Lower leg skin (tissue), 4 donors: ENCODE measurements around the gene AHCYL2. TPM values are rescaled to one million over a fixed set of nuclear protein-coding genes. Genes with fewer than 3 reads are reported as not detected.

Experiments used
- DNase-seq, 2 donors: peaks; one replicate each; pipeline ENCODE4 v3.0.0-alpha.2; 2019; ENCODE audit warnings: low spot score in 2 of 2
- H3K4me3 ChIP-seq: fragments of 200-600 bp; sonication (generic); 2 replicates; pipeline ENCODE4 v1.5.1; 2017; ENCODE audit warnings: mild to moderate bottlenecking, low read depth; ENCODE audit not compliant: poor library complexity, severe bottlenecking
- CTCF ChIP-seq, 3 donors: fragments of 450-650 bp; IDR thresholded peaks; one replicate each; pipeline ENCODE4 v1.5.1; 2016; ENCODE audit warnings: antibody characterized with exemption in 3 of 3, mild to moderate bottlenecking in 3 of 3, moderate library complexity in 2 of 3
- POLR2A ChIP-seq, 2 donors: fragments of 450-650 bp; IDR thresholded peaks; one replicate each; pipeline ENCODE4 v1.6.1; 2016 to 2017; ENCODE audit warnings: antibody characterized with exemption in 2 of 2, mild to moderate bottlenecking in 1 of 2, moderate library complexity in 1 of 2
- WGBS, 2 donors: methylation state at CpG; one replicate each; pipeline ENCODE4 v1.1.5; 2018; 5-methylcytosine and 5-hydroxymethylcytosine counted together
- intact Hi-C: fragments of 100-400 bp; cut with DNase I; formaldehyde crosslinking; loops from one replicate; pipeline ENCODE4 v1.15.0; 2023; ENCODE audit warnings: low total_unique reads
- total RNA-seq, 4 donors: library from RNA; depleted of rRNA; stranded (reverse); fragments of >200 nt; gene quantifications; one replicate each; pipeline ENCODE4 v1.1.0, GENCODE V29; 2016

AHCYL2 gene
- total RNA-seq, 4 donors from 2014 or later, result 31.1 to 45.8 (median 39.2) TPM

GRCh38 chr7:129313282-129313681 is 88.5 kb downstream of the AHCYL2 start:
- TF ChIP-seq CTCF (IDR thresholded peaks at IDR 0.05) (no peak), POLR2A (IDR thresholded peaks at IDR 0.05) (no peak)
- 86 to 87% methylated on average over 3 of the region's 3 CpGs for WGBS, 2 donors
- no peak for DNase-seq
- intact Hi-C loops, result no loop called here
- no peak overlapping the region for H3K4me3 ChIP-seq

GRCh38 chr7:129315960-129316359 is 91.1 kb downstream of the AHCYL2 start:
- 25 to 34% methylated on average over 2 of the region's 2 CpGs for WGBS, 2 donors
- no peak for TF ChIP-seq CTCF (IDR thresholded peaks at IDR 0.05)
- H3K4me3 ChIP-seq, result no peak overlapping the region
- DNase-seq, result no peak
- intact Hi-C loops, result no loop called here

- intact Hi-C loops, result no loop called here
- no peak overlapping the region for H3K4me3 ChIP-seq
- 50 to 69% methylated on average over 2 of the region's 2 CpGs for WGBS, 2 donors
- DNase-seq, result no peak
- TF ChIP-seq POLR2A (IDR thresholded peaks at IDR 0.05) (no peak), CTCF (IDR thresholded peaks at IDR 0.05) (no peak)
Observed at GRCh38 chr7:129317450-129317849, 92.6 kb downstream of the AHCYL2 start.

GRCh38 chr7:129327076-129327475 is 102.2 kb downstream of the AHCYL2 start:
- 59 to 83% methylated on average over 1 of the region's 1 CpG for WGBS, 2 donors
- TF ChIP-seq POLR2A (IDR thresholded peaks at IDR 0.05), result no peak
- TF ChIP-seq CTCF (IDR thresholded peaks at IDR 0.05), result no peak
- intact Hi-C loops, result no loop called here

GRCh38 chr7:129332254-129333035 is 107.6 kb downstream of the AHCYL2 start:
- DNase-seq, result no peak
- no peak overlapping the region for H3K4me3 ChIP-seq
- 39 to 47% methylated on average over 3 of the region's 3 CpGs for WGBS, 2 donors
- intact Hi-C loops, result no loop called here
- TF ChIP-seq POLR2A (IDR thresholded peaks at IDR 0.05), result no peak
- TF ChIP-seq CTCF (IDR thresholded peaks at IDR 0.05), result no peak

More at GRCh38 chr7:129327076-129327475, 102.2 kb downstream of the AHCYL2 start:
- no peak overlapping the region for H3K4me3 ChIP-seq
- DNase-seq, result no peak

- H3K4me3 ChIP-seq, result no peak overlapping the region
- TF ChIP-seq POLR2A (IDR thresholded peaks at IDR 0.05) (no peak), CTCF (IDR thresholded peaks at IDR 0.05) (no peak)
- no peak for DNase-seq
- intact Hi-C loops, result no loop called here
- 95 to 96% methylated on average over 3 of the region's 3 CpGs for WGBS, 2 donors
Observed at GRCh38 chr7:129334473-129334872, 109.6 kb downstream of the AHCYL2 start.
